Nucleus accumbens (tissue), 56 donors: ENCODE measurements around the gene TTLL6.
"Not testable (repeated sequence)": the region's sequence is repeated elsewhere in the genome, so short reads cannot be mapped to it uniquely, and the experiment has no call there.

Experiments used
- DNase-seq, 56 donors: peaks; one replicate each; lab custom pipeline; 2025; lab: John Stamatoyannopoulos, UW

The TTLL6 gene

GRCh38 chr17:48818361-48818841, 1.4 kb upstream of the TTLL6 start:
- no peak for DNase-seq

DNA sequence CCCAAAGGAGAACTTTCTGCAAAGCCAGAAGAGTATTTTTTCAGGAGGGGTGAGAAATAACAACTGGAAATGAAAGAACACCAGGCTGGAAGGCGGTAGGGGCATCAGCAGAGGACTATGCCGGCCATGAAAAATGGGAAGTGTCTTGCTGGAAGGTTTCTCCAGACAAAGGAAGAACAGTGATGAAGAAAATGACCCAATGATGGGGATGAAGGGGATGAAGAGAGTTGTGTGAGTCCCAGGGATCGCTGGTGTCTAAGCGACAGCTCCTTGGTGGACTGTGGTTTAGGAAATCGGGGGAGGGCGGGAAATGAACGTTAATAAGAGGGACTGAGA, 623 bp downstream of the TTLL6 start:
- DNase-seq, result no peak

DNA sequence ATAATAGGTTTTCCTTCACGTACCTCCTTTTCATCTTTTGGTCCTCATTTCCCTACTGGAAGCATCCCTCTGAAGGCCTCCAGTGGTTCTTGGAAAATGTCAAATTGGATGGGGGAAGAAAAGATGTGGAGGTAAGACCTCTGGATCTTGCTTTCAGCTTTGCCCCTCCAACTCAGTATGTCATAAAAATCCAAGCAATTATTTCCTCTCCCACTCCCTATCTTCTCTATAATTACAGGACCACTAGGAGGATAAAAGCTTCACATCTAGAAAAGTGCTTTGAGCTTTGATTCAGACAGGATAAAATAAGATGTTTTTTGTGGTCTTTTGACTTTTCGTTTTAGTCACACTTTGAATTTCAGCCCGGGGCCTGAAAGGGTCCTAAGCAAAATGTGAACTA, 1.7 kb downstream of the TTLL6 start:
- DNase-seq, result no peak

DNA sequence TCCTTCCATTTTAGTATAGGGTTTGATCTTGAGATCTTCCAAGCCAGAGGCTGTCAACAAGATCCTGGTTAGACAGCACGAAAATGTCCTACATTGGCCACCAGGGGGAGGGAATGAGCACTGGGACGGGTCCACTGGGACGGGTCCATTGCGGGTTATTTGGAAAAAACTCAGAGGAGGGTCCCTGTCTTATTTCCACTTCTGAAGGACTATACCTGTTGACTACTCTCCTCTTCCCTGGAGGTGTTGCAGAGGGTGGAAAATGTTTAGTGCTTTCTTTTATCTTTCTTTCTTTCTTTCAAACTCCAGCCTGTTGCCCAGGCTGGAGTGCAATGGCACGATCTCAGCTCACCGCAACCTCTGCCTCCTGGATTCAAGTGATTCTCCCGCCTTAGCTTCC, 2.5 kb downstream of the TTLL6 start:
- DNase-seq, result peak in 15 of 56 donors; percentile 1 to 33 (median 9)

DNA sequence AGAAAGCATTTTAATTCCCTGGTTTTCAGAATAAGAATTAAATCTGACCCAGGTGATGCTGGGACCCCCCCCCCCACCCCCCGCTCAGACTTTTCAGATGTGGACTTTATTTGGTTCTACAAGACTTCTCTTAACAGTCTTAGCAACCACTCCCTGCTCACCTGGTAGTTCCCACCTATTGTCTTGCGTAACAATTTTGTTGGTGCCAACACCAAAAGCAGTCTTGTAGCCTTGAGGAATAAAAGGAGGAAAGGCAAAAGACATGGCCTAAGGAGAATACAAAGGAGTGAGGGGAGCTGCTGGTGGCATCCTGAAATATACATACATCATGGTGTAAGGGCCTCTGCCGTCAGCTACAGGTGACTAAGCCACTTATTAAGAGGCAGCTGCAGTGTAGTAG, 5.0 kb downstream of the TTLL6 start:
- no peak for DNase-seq

- no peak for DNase-seq
Measured at GRCh38 chr17:48809182-48809581, 7.8 kb downstream of the TTLL6 start.

GRCh38 chr17:48804936-48805411, 12.1 kb downstream of the TTLL6 start:
- peak in 41 of 56 donors; percentile 3 to 71 (median 20) for DNase-seq

DNA sequence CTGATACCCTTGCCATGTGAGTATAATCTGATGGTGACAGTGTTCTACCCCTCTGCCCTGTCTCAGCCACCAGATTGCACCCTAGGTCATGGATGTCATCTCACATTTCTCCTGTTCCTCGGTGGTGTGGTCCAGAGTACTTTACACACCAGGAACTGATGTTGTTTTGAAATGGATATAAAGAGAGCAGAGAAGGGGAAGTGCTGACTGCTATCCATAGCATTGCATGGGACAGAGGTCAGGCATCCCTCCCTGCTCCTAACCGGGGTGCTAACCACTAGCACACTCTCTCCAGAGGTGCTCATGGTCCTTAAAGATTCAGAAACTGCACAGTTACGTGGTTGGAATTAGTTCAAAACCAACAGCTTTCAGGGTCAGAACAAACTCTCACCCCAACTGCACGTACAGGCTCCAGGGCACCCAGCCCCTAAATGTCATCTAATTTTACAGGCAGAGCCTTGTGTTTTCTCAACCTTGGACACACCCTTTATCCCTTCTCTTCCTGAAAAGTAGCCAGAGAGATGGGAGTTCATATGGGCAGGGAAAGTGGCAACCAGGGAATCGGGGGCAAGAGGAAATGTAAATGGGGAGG, 16.3 kb downstream of the TTLL6 start:
- no peak for DNase-seq

DNA sequence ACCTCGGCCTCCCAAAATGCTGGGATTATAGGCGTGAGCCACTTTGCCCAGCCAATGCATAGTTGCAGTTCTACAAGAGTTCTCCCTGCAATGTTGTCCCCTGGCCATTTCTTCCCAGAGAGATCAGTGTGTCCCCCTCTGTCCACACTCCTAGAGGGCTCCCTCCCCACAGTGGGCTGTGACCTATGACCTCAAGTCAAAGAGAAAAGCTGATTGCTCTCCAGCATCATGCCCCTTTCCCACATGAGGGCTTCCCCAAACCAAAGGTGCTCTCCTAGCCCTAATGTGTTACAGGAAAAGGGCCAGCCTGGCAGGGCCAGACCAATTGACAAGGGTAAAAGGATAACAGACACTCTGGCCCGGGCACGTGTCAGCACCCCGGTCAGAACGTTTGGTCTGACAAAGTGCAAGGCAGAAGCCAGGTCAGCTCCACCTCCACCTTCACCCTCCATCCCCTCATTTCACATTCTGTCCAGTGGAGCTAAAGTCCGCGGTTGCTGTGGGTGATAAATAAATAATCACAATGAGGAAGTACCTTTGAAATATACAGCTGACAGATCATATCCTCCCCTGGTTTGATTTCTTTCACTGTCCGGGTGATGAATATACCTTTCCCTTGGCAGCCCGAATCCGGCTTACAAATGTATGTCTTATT, 17.8 kb downstream of the TTLL6 start:
- no peak for DNase-seq

DNA sequence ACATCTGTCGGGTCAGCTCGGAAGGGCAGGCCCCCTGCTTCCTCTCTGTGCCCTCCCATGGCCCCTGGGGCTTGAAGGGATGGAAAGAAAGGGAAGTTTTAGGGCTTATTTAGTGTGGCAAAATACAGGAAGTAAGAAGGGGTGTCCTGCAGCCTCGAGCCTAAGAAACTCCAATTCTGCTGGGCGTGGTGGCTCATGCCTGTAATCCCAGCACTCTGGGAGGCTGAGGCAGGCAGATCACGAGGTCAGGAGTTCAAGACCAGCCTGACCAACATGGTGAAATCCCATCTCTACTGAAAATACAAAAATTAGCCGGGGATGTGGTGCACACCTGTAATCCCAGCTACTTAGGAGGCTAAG, 20.9 kb downstream of the TTLL6 start:
- not testable (repeated sequence) for DNase-seq

DNA sequence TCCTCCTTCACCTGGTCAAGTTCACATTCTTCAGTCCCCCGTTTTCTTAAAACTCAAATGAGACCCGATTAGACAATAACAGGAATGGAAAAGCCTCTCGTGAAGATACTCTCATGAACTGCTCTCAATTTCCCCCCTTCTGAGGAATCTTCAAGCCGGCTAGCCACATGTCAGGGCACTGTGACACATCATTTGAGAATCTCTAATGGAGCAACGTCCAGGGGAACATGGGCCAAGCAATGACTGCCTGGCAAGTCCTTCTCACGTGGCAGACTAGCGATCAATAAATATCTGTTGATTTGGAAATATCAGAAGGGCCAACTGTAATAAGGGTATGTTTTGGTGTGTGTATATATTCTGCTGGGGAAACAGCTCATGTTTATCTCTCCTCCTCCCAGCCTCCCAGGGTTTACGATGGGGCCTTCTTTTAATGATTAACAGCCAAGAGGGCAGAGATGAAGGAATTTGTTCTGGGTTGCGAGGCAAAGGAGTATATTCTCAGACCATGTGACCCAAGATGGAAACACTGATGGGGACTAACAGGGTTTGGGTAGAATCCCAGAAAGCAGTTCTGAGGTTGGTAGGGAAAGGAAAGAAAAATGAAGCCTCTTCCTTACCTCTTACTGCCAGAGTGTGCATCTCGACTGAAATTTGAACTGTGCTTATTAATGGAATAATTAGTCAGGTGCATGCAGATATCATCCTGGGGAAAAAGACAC, 21.4 kb downstream of the TTLL6 start:
- no peak for DNase-seq

GRCh38 chr17:48792033-48792798, 24.8 kb downstream of the TTLL6 start:
- no peak for DNase-seq

GRCh38 chr17:48791128-48792032, 25.6 kb downstream of the TTLL6 start:
- peak in 23 of 56 donors; percentile 1 to 68 (median 16) for DNase-seq

GRCh38 chr17:48790607-48791127, 26.4 kb downstream of the TTLL6 start:
- DNase-seq, result no peak

DNA sequence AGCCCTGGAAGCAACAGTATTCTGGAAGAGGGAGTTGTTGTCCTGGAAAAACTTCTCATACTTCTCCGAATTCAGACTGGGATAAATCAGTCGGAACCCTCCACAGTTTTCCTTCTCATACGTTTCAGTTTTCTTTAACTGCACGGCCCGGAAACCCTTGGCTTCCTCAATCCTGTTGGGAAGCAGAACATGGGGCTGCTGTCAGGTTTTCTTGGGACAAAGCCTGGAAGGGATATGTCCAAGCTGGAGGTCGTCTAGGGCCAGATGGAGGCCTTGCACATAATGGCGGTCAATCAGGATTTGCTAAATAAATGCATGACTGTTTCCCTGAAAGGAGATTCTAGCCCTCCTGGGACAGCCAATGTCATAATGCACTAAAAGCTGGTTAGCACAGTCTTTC, 29.2 kb downstream of the TTLL6 start:
- no peak for DNase-seq

GRCh38 chr17:48779421-48779820, 37.6 kb downstream of the TTLL6 start:
- no peak for DNase-seq

GRCh38 chr17:48776602-48777001, 40.4 kb downstream of the TTLL6 start:
- no peak for DNase-seq

DNA sequence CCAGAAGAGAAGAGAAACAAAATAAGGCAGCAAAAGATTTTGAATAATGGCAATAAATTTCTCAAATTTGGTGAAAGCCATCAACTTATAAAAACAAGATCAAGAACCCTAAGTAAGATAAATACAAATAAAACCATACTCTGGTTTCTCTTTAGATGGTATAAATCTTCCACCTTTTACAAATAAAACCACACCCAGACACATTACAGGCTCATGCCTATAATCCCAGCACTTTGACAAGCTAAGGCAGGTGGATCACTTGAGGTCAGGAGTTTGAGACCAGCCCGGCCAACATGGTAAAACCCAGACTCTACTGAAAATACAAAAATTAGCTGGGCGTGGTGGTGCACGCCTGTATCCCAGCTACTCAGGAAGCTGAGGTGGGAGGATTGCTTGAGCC, 43.8 kb downstream of the TTLL6 start:
- DNase-seq, result no peak

- DNase-seq, result no peak
Measured at GRCh38 chr17:48770954-48771353, 46.1 kb downstream of the TTLL6 start.
